Neuronal stem cell (in vitro differentiated cells): ENCODE measurements around the gene CKB.

Experiments used
- DNase-seq: peaks from one replicate; pipeline ENCODE4 v3.0.0-alpha.2; 2013; ENCODE audit warnings: low spot score
- H2AFZ ChIP-seq: one replicate; pipeline ENCODE4 v1.6.1; 2013; ENCODE audit warnings: mild to moderate bottlenecking, low read length, inconsistent platforms
- H2AK5ac ChIP-seq: 2 replicates; pipeline ENCODE4 v1.6.1; 2013; ENCODE audit warnings: low read depth, mild to moderate bottlenecking, inconsistent platforms, low read length, moderate library complexity, mixed read lengths
- H2BK120ac ChIP-seq: 2 replicates; pipeline ENCODE4 v1.6.1; 2013; ENCODE audit warnings: low read depth, mild to moderate bottlenecking, inconsistent platforms, low read length, moderate library complexity, mixed read lengths
- H2BK12ac ChIP-seq: one replicate; pipeline ENCODE4 v1.6.1; 2013; ENCODE audit warnings: low read length, inconsistent platforms
- H2BK15ac ChIP-seq: 2 replicates; pipeline ENCODE4 v1.6.1; 2013; ENCODE audit warnings: mild to moderate bottlenecking, low read length, inconsistent platforms, mixed read lengths
- H2BK5ac ChIP-seq: one replicate; pipeline ENCODE4 v1.6.1; 2013; ENCODE audit warnings: inconsistent platforms, mild to moderate bottlenecking, low read length, moderate library complexity
- H3K14ac ChIP-seq: one replicate; pipeline ENCODE4 v1.6.1; 2013; ENCODE audit warnings: low read length, inconsistent platforms
- H3K18ac ChIP-seq: 2 replicates; pipeline ENCODE4 v1.6.1; 2013; ENCODE audit warnings: low read length, inconsistent platforms
- H3K23ac ChIP-seq: 2 replicates; pipeline ENCODE4 v1.6.1; 2013; ENCODE audit warnings: low read depth, mild to moderate bottlenecking, mixed read lengths, low read length, inconsistent platforms; ENCODE audit not compliant: poor library complexity
- H3K27ac ChIP-seq: replicated peaks from 3 replicates; pipeline ENCODE4 v1.5.1; 2013; ENCODE audit warnings: low read length, inconsistent platforms
- H3K27me3 ChIP-seq, 3 experiments: 2 replicates each; pipeline ENCODE4 v1.6.1; 2013; ENCODE audit warnings: low read length in 3 of 3, mild to moderate bottlenecking in 2 of 3, inconsistent platforms in 1 of 3, low read depth in 1 of 3, mixed read lengths in 1 of 3, moderate library complexity in 1 of 3; ENCODE audit not compliant: control insufficient read depth in 3 of 3, insufficient read depth in 3 of 3
- H3K36me3 ChIP-seq, 2 donors: replicated peaks in 1 of 2; 2 replicates each; pipeline ENCODE4 v1.6.1; 2013; ENCODE audit warnings: low read length in 2 of 2; ENCODE audit not compliant: control insufficient read depth in 2 of 2, insufficient read depth in 2 of 2
- H3K4ac ChIP-seq: 2 replicates; pipeline ENCODE4 v1.6.1; 2013; ENCODE audit warnings: inconsistent platforms, mild to moderate bottlenecking, low read length, moderate library complexity
- H3K4me1 ChIP-seq, 2 donors: 1 replicate in 1 of 2; 2 replicates in 1 of 2; pipeline ENCODE4 v1.6.1; 2013; ENCODE audit warnings: low read length in 2 of 2, low read depth in 1 of 2; ENCODE audit not compliant: control insufficient read depth in 2 of 2, insufficient read depth in 1 of 2
- H3K4me2 ChIP-seq: one replicate; pipeline ENCODE4 v1.6.1; 2013; ENCODE audit warnings: mild to moderate bottlenecking, low read length, inconsistent platforms; ENCODE audit not compliant: insufficient read depth, poor library complexity, severe bottlenecking
- H3K4me3 ChIP-seq, 2 donors: 2 replicates each; pipeline ENCODE4 v1.5.1; 2013; ENCODE audit warnings: low read length in 2 of 2, mild to moderate bottlenecking in 2 of 2, inconsistent platforms in 1 of 2, moderate library complexity in 1 of 2
- H3K79me1 ChIP-seq: one replicate; pipeline ENCODE4 v1.6.1; 2013; ENCODE audit warnings: low read depth, mild to moderate bottlenecking, inconsistent platforms, low read length, moderate library complexity
- H3K9ac ChIP-seq: one replicate; pipeline ENCODE4 v1.6.1; 2013; ENCODE audit warnings: mild to moderate bottlenecking, low read depth, low read length, inconsistent platforms; ENCODE audit not compliant: poor library complexity
- H3K9me3 ChIP-seq, 2 donors: replicated peaks in 1 of 2; 2 replicates each; pipeline versions ENCODE3 to v1.6.1; 2013; ENCODE audit warnings: low read length in 2 of 2, mild to moderate bottlenecking in 2 of 2, inconsistent platforms in 1 of 2, low read depth in 1 of 2, mixed read lengths in 1 of 2, moderate library complexity in 1 of 2; ENCODE audit not compliant: control insufficient read depth in 2 of 2, insufficient read depth in 1 of 2
- H4K8ac ChIP-seq: one replicate; pipeline ENCODE4 v1.6.1; 2013; ENCODE audit warnings: low read depth, mild to moderate bottlenecking, inconsistent platforms, low read length, moderate library complexity
- H4K91ac ChIP-seq: one replicate; pipeline ENCODE4 v1.6.1; 2013; ENCODE audit warnings: low read length, low read depth, mild to moderate bottlenecking, inconsistent platforms; ENCODE audit not compliant: poor library complexity
- WGBS, 2 donors: extraction: QIAGEN DNeasy Blood & Tissue Kit; methylation state at CpG; one replicate each; pipeline ENCODE4 v1.1.7; 2013; ENCODE audit warnings: missing lambda C conversion rate in 2 of 2, mixed read lengths in 1 of 2; ENCODE audit not compliant: insufficient read length in 2 of 2, insufficient replicate concordance in 1 of 2; ENCODE audit errors: extremely low coverage in 2 of 2; 5-methylcytosine and 5-hydroxymethylcytosine counted together

Gene CKB

GRCh38 chr14:103520269-103520656, 2.4 kb downstream of the CKB start:
- H2BK120ac ChIP-seq = no peak overlapping the region
- no CpG with 5 or more reads among the region's 10 CpGs for WGBS, 2 donors

DNA sequence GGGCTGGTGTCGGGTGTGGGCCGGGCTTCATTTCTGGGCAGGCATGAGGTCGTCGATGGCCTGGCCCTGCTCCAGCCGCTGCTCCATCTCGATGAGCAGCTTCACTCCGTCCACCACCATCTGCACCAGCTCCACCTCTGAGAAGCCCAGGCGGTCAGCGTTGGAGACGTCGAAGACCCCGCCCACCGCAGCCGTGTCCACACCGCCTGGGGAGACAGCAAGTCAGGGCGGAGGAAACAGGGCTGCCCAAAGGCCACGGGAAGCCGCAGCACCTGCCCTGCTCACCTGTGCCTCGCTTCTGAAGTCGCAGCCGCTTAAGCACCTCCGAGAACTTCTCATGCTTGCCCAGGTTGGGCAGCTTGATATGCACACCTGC, 2.8 kb downstream of the CKB start:
- Histone ChIP-seq H3K4me1 (peaks cover 22 to 59% of the 10 kb centered on the region in 2 donors), H2BK5ac (no peak overlapping the region), H2BK15ac (peak overlapping the region; percentile 75), H3K9ac (no peak overlapping the region), H3K4ac (no peak overlapping the region), H3K27ac (no peak overlapping the region), H4K8ac (no peak overlapping the region), H3K4me2 (no peak overlapping the region), H3K14ac (no peak overlapping the region), H3K27me3 (peaks cover 0 to 18% (median 2%) of the 10 kb centered on the region in 3 experiments), H3K18ac (no peak overlapping the region), H3K23ac (peak overlapping the region; percentile 32), H4K91ac (no peak overlapping the region), H3K4me3 (peak overlapping the region; percentile 31 to 100), H3K36me3 (peaks cover 13 to 27% of the 10 kb centered on the region in 2 donors), H2AK5ac (peak overlapping the region; percentile 9), H2BK12ac (no peak overlapping the region), H2BK120ac (no peak overlapping the region), H3K9me3 (no peaks in the 10 kb centered on the region), H2AFZ (no peak overlapping the region), H3K79me1 (peaks cover 13% of the 10 kb centered on the region)
- no peak for DNase-seq
- WGBS, 2 donors = no CpG with 5 or more reads among the region's 22 CpGs

More at GRCh38 chr14:103520269-103520656, 2.4 kb downstream of the CKB start:
- Histone ChIP-seq H2BK12ac (no peak overlapping the region), H4K91ac (no peak overlapping the region), H3K23ac (peak overlapping the region; percentile 91), H3K27me3 (peaks cover 0 to 18% (median 2%) of the 10 kb centered on the region in 3 experiments), H3K27ac (no peak overlapping the region), H3K14ac (no peak overlapping the region), H2BK5ac (no peak overlapping the region), H3K18ac (peak overlapping the region; percentile 91), H3K79me1 (peaks cover 13% of the 10 kb centered on the region), H3K9me3 (no peaks in the 10 kb centered on the region), H2AFZ (no peak overlapping the region), H3K9ac (no peak overlapping the region), H3K4me1 (peaks cover 22 to 59% of the 10 kb centered on the region in 2 donors), H3K4me2 (no peak overlapping the region), H3K4ac (peak overlapping the region; percentile 23), H2BK15ac (peak overlapping the region; percentile 75), H3K4me3 (peak overlapping the region; percentile 31 to 100), H3K36me3 (peaks cover 13 to 27% of the 10 kb centered on the region in 2 donors), H2AK5ac (peak overlapping the region; percentile 27), H4K8ac (no peak overlapping the region)
- DNase-seq = no peak

DNA sequence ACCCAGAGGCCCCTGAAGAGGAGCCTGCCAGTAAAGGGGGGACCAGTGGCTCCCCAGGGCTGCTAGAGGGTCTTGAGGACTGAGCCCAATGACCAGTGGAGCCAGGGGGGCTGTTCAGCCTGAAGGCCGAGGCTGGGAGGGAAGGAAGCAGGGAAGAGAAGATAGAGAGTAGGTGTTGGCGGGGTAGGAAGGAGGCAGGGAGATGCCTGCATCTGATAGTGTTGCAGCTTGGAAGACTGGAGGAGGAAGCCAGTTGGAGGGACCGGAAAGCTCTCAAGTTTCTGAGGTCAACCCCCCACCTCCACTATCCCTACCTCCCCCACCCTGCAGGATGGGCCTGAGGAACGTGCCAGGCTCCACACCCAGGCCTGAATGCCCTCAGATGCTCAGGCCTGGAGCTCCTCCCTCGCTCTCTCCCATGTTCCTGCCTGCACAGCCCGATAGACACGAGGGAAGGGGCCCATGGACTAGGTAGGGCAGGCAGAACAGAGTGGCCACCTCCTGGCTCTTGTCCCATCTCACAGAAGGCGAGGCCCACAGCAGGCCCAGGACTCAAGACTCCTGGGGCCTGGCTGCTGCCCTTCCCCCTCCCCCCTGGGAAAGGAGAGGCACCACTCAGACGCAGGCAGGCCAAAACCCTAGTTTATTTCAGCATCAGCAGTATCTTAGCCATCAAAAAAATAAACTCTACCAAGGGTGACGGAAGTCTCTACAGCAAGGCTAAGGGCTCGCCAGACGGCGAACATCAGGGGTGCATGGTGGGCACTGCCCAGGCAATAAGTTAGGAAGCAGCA, 3.4 kb downstream of the CKB start:
- peaks cover 0 to 14% (median 2%) of the 10 kb centered on the region in 3 experiments for H3K27me3 ChIP-seq
- peaks cover 13% of the 10 kb centered on the region for H3K79me1 ChIP-seq
- no peak overlapping the region for H3K9ac ChIP-seq
- WGBS, 2 donors = no CpG with 5 or more reads among the region's 13 CpGs
- H3K4me1 ChIP-seq = peaks cover 21 to 54% of the 10 kb centered on the region in 2 donors
- no peak overlapping the region for H2BK120ac ChIP-seq
- H3K14ac ChIP-seq = no peak overlapping the region
- H3K36me3 ChIP-seq = peaks cover 13 to 27% of the 10 kb centered on the region in 2 donors
- no peaks in the 10 kb centered on the region for H3K9me3 ChIP-seq
- H4K91ac ChIP-seq = no peak overlapping the region
- H3K27ac ChIP-seq = no peak overlapping the region
- H3K23ac ChIP-seq = peak overlapping the region; percentile 80
- H3K18ac ChIP-seq = peak overlapping the region; percentile 59
- H2BK15ac ChIP-seq = peak overlapping the region; percentile 94
- peak overlapping the region; percentile 16 for H2BK12ac ChIP-seq
- H3K4me2 ChIP-seq = no peak overlapping the region
- peak overlapping the region; percentile 75 for H2BK5ac ChIP-seq
- H2AFZ ChIP-seq = no peak overlapping the region
- H3K4ac ChIP-seq = peak overlapping the region; percentile 66
- no peak for DNase-seq
- peak overlapping the region; percentile 95 for H4K8ac ChIP-seq
- peak overlapping the region in 1 of 2 donors; percentile 14 for H3K4me3 ChIP-seq
- H2AK5ac ChIP-seq = peak overlapping the region; percentile 98

DNA sequence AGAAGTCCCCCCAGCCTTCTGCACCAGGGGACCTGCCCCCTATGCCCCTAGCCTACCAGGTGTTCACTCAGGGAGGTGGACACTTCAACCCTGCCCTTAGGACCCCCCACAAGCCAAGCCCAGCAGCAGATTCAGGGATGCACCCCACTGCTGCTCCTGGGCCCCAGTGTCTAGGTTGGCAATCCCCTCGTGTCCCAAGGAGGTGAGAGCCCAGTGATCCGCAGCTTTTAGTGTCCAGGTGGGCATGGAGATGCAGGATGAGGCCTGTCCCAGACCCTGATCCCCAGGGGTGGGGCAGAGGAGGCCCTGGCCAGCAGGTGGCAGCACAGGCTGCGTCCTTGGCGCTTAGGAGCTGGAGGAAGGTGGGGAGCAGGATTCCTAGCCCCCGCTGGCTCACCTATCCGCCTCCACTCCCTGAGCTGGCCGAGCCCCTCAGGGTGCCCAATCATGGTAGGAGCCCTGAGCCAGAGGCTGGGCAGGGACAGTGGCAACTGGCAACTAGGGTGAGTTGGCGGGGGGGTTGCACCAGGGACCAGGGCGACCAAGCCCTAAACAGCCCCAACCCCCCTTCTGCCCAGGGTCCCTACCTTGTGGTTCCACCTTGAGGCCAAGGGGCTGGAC, 4.1 kb downstream of the CKB start:
- Histone ChIP-seq H3K79me1 (peaks cover 13% of the 10 kb centered on the region), H3K4ac (peak overlapping the region; percentile 66), H2AFZ (no peak overlapping the region), H3K27ac (no peak overlapping the region), H3K27me3 (peaks cover 0 to 7% (median 0%) of the 10 kb centered on the region in 3 experiments), H2BK120ac (peak overlapping the region; percentile 83), H3K4me3 (no peak overlapping the region), H3K18ac (peak overlapping the region; percentile 93), H3K14ac (no peak overlapping the region), H2AK5ac (peak overlapping the region; percentile 98), H3K9me3 (no peaks in the 10 kb centered on the region), H2BK15ac (peak overlapping the region; percentile 94), H3K9ac (no peak overlapping the region), H3K4me2 (peak overlapping the region; percentile 18), H3K23ac (peak overlapping the region; percentile 80), H3K36me3 (peaks cover 13 to 31% of the 10 kb centered on the region in 2 donors), H4K8ac (no peak overlapping the region), H4K91ac (no peak overlapping the region), H2BK12ac (peak overlapping the region; percentile 16), H2BK5ac (peak overlapping the region; percentile 75), H3K4me1 (peaks cover 18 to 51% of the 10 kb centered on the region in 2 donors)
- DNase-seq = no peak
- no CpG with 5 or more reads among the region's 9 CpGs for WGBS, 2 donors
